NCI-H345 (cell line): Measurements from ENCODE around the gene FAM174B.

ENCODE experiments used
- DNase-seq: peaks from one replicate; lab custom pipeline; 2025; lab: John Stamatoyannopoulos, UW

The FAM174B gene

DNA sequence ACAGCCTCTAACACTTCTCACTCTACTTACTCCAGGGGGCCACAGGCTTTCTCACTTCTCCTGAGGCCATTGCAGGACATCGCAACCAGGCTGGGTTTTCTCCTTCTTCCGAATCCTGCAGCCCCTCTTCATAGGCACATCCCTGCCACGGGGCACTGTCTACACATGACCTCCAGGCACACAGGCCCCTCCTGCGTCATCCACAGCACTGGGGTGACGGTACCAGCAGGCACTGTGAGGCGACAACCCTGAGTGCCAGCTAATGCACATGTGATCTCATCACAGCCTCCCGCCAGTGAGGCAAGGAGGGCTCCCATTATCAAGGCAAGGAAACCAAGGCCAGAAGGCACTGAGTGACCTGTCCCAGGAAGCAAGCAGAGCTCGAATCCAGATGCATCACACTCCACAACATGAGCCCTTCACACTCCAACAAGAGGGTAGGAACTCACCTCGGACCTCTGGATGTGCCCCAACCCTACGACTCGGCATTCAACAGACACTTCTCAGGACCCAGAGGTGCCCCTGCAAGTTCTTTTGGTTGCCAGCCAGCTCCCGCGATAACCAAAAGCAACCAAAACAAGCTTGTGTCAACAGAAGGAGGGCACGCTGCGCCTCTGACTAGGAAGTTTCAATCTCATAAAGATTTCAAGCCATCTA, 16.7 kb downstream of the FAM174B start:
- DNase-seq: peak; percentile 52

- DNase-seq: peak; percentile 86
Observed at GRCh38 chr15:92638291-92638708, 17.3 kb downstream of the FAM174B start.

- DNase-seq: peak; percentile 51
Observed at GRCh38 chr15:92637626-92638025, 17.9 kb downstream of the FAM174B start.

- peak; percentile 62 for DNase-seq
Observed at GRCh38 chr15:92636908-92637481, 18.6 kb downstream of the FAM174B start.

GRCh38 chr15:92636401-92636907, 19.1 kb downstream of the FAM174B start:
- no peak for DNase-seq

GRCh38 chr15:92634671-92635201, 20.8 kb downstream of the FAM174B start:
- no peak for DNase-seq

GRCh38 chr15:92634060-92634459, 21.5 kb downstream of the FAM174B start:
- no peak for DNase-seq

- DNase-seq: no peak
Observed at GRCh38 chr15:92633418-92633817, 22.2 kb downstream of the FAM174B start.

DNA sequence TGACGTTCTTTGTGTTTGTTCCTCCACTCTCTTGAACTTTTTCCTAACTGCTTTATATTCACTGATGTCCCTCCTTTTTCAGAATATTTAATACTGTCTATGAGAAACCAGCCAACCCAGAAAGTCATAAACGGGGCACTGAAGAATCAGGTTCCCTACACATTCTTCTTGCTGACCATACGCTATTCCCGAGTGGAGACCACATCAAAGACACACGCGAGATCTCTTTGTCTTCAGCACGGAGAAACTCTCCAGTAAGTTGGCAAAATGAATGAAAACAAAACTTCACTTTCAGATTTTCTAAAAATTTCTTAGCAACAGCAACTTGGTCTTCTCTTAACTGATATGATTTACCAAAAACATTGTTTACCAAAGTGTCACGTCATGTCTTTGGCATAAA, 22.6 kb downstream of the FAM174B start:
- DNase-seq: no peak

DNA sequence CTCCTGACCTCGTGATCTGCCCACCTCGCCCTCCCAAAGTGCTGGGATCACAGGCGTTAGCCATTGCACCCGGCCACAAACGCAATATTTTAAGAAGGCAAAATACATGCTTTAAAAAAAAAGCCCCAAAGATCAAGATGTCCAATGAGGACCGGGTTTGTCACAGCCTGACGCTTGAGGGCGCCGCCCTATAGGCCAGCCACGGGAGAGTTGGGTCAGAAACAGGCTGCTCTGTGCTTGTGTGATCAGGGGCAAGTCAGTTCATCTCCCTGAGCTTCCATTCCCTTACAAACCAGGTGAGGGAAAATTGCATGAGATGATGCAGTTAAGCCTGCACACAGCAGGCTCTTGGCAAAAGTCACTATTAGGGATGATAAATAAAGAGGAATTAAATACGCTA, 23.9 kb downstream of the FAM174B start:
- no peak for DNase-seq

DNA sequence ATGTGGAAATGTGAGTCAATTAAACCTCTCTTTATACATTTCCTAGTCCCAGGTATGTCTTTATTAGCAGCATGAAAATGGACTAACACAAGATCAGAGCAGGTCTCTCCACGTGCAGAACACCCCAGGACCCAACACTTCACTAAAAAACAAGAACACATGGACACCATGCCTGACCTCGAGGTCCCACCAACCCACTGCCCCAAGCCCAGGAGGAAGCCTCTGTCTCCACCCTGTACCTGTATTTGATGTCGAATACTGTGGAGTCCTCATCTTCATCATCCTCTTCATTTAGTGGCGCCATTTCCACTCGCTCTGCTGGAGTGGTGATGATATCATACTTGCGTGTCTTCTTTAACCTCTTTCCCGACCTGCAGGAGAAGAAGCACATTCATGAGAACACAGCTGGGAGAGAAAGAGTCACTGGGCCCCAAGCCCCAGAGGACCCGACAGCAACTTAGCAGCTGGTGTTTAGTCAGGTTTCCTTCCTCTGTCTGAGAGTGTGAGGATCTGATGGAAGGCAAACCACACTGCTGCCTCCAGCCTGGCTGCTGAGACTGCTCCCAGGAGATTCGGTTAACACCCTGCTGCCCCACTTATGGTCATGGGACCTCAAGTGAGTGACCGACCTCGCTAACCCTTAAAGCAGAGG, 25.5 kb downstream of the FAM174B start:
- no peak for DNase-seq

DNA sequence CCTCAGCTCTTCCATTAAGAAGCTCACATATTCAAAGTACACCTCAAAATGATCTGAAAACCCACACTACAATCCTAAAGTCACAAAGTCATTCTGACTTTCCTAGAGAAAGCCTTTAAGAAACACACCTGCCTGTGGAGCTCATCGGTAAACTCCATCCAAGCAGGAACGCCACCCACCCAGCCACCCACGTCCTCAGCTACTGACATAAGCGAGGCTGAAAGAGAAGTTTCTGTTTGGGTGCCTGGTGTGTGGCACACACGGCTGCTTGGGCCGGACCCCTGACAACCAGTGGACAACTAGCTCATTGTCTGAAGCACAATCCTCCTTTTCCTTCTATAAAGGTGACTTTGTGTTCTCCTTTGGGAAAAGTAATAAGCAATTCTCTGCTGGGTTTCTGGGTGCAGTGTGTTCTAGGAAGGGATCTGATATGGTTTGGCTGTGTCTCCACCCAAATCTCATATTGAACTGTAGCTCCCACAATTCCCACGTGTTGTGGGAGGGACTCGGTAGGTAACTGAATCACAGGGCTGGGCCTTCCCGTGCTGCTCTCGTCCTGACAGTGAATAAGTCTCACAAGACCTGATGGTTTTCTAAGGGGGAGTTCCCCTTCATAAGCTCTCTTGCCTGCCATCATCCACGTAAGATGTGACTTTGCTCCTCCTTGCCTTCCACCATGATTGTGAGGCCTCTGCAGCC, 26.1 kb downstream of the FAM174B start:
- DNase-seq: no peak

GRCh38 chr15:92627014-92627413, 28.6 kb downstream of the FAM174B start:
- DNase-seq: no peak

DNA sequence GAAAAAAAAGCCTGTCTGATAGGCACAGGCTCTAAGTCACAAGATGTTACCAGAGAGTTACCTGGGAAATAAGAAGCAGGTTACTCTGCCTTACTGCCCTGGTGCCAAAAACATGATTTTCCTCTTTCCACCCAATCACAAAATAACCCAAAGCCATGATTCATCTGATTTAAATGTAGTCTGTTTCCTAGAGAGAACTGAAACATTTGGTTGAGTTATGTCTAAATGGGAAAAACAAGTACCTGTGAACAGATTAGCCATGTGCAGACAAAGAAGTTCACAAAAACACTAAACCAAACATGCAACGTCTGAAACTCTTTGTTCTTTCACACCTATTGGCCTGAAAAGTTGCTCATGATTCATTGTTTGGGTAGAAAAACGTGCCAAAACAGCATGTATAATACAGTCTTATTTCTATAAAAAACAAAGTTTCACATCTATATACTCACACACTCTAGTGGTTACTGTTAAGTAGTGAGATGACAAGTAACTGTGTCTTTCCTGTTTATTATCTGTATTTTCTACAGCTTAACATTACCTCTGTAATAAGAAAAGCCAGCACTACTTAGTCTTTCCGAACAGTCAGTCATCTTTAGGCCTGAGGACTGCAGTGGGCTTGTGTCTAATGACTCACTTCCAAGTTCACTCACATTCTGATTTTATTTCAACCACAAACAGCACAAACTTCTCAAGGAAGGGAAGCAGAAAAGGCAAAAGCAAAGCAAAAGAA, 30.2 kb downstream of the FAM174B start:
- DNase-seq: no peak

DNA sequence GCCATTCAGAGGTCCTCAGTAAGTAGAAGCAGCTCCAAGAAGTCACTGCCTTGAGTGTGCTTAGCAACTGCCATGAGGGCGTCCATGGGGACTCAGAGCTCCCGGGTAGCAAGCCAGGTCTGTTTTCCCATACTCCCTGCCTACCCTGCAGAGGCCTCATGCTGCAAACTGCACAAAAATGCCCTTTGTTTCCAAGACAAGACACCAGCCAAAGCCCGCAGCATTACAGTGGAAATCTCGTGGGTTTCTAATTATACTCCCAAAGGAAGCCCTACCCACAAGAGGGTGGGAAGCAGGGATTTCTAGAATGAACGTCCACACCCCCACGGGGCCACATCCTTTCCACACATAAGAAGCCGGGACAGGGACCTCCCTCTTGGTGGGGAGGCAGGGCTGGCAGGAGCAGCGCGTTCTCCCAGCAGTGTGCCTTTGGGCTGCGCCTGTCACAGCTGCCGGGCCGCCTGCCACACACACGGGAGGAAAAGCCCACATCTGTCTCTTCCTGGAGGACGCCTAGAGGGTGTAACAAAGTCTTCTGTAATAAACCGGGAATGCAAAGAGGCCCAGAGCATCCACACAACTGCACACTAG, 31.1 kb downstream of the FAM174B start:
- DNase-seq: peak; percentile 45

- peak; percentile 73 for DNase-seq
Observed at GRCh38 chr15:92623435-92623834, 32.1 kb downstream of the FAM174B start.

DNA sequence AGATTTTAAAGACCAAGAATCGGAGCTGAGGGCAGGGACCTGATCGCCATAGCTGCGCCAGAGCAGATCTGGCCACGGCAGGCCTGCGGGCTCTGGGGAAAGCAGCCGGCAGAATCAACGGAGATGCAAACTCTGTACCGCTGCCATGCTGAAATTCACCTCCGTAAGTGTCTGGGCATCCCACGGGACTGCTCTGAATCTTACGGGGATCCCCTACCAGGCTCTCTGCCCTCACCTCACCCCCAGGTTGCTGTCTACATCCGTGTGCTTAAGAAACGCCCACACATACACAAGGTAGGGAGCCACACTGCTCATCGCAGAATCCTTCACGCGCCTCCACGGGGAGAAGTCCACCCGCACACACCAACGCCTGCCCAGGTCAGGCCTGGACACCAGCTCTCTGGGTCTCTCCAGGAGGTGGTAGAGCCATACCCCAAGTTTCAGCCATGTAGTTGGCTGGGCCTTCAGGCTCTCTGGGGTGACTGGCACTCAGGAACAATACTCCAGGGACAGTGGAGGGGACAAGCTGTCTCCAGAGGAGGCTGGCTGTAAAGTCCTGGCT, 33.5 kb downstream of the FAM174B start:
- no peak for DNase-seq

GRCh38 chr15:92620991-92621390, 34.6 kb downstream of the FAM174B start:
- DNase-seq: no peak

DNA sequence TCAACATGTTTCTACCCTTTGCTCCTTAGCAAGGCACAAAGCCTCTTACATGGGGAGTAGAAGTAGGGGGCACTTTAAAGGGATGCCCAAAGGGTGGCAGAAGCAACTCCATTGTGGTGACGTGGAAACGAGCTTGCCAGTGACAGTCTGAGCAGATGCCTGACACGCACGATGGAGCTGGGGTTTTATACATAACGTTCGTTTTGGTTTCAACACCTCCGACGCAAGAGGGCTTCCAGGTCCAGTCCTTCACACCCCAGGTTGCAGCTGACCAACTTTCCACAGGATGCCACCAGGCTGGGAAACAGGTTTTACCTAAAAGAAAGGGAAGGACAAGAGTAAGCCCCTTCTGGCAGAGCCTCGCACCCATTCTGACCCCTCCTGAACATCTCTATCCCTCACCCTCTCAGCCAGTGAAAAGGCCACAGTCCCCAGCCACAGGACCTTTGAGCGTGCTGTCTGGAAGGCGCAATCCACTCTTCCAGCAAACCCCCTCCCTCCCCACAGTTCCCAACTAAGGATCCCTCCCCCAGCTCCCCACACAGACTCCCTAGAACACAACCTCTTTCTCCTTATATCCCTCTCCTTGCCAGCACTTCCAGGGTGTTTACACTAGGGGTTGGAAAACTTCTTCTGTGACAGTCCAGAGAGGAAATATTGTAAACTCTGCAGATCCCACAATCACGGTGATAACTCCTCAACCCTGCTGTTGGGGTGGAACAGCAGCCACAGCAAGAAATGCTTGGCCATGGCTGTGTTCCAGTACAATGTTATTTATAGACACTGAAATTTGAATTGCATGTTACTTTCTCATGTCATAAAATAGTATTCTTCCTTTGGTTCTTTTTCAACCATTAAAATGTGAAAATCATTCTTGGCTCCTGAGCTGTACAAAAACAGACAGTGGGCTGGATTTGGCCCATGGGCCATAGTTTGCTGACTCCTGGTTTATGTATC, 36.2 kb downstream of the FAM174B start:
- DNase-seq: no peak
